PC-9 (cell line): ENCODE results near the gene ARL6IP1. TPM values are rescaled to one million over a fixed set of nuclear protein-coding genes. Genes with fewer than 3 reads are reported as not detected.
"Not testable (repeated sequence)": the region's sequence is repeated elsewhere in the genome, so short reads cannot be mapped to it uniquely, and the experiment has no call there.

Experiments
- BruUV-seq: library from RNA; stranded (reverse); fragments of 400-500 nt; replicated peaks from 2 replicates; lab custom pipeline; 2021; lab: Mats Ljungman, UMichigan
- CTCF ChIA-PET: fragments of 300-600 bp; sonication (Branson Sonifier 250); formaldehyde crosslinking; loops from one replicate; lab custom pipeline; 2022; ENCODE audit warnings: antibody characterized with exemption; lab: Charles Lee
- POLR2A ChIA-PET: fragments of 300-600 bp; sonication (Branson Sonifier 250); formaldehyde crosslinking; loops from one replicate; lab custom pipeline; 2022; ENCODE audit warnings: antibody characterized with exemption; ENCODE audit not compliant: unreplicated experiment; lab: Charles Lee
- DNase-seq, 2 experiments: peaks; one replicate each; pipeline versions ENCODE4 v3.0.0 to v3.0.0-alpha.2; 2015 to 2022; ENCODE audit warnings: mixed read lengths in 1 of 2
- H2AFZ ChIP-seq: fragments of 200-600 bp; sonication (generic); 2 replicates; pipeline ENCODE4 v1.8.1; 2017; ENCODE audit warnings: antibody characterized with exemption
- H3F3A ChIP-seq: fragments of 200-600 bp; sonication (generic); 2 replicates; pipeline ENCODE4 v1.8.1; 2017; ENCODE audit warnings: antibody characterized with exemption, mild to moderate bottlenecking, low read depth; ENCODE audit not compliant: insufficient read depth
- H3K27ac ChIP-seq: fragments of 200-600 bp; sonication (generic); 2 replicates; pipeline ENCODE4 v1.6.1; 2016; ENCODE audit warnings: mixed run types
- H3K27me3 ChIP-seq: fragments of 200-600 bp; sonication (generic); 2 replicates; pipeline ENCODE4 v1.6.1; 2016; ENCODE audit warnings: low read depth, mixed run types; ENCODE audit not compliant: insufficient read depth
- H3K36me3 ChIP-seq: fragments of 200-600 bp; sonication (generic); 2 replicates; pipeline ENCODE4 v1.6.1; 2016; ENCODE audit warnings: low read depth, mixed run types
- H3K4me1 ChIP-seq: fragments of 200-600 bp; sonication (generic); replicated peaks from 2 replicates; pipeline ENCODE4 v1.6.1; 2016; ENCODE audit warnings: mixed run types; ENCODE audit not compliant: insufficient read depth
- H3K4me2 ChIP-seq: fragments of 200-600 bp; sonication (generic); 2 replicates; pipeline ENCODE4 v1.6.1; 2017; ENCODE audit warnings: mixed run types
- H3K4me3 ChIP-seq: fragments of 200-600 bp; sonication (generic); 2 replicates; pipeline ENCODE4 v1.6.1; 2016; ENCODE audit warnings: mixed run types
- H3K79me2 ChIP-seq: fragments of 200-600 bp; sonication (generic); 2 replicates; pipeline ENCODE4 v1.6.1; 2017; ENCODE audit warnings: low read depth, mixed run types
- H3K9me2 ChIP-seq: fragments of 200-600 bp; sonication (generic); 2 replicates; pipeline ENCODE4 v1.8.1; 2017; ENCODE audit warnings: mild to moderate bottlenecking; ENCODE audit not compliant: insufficient read depth
- H3K9me3 ChIP-seq: fragments of 200-600 bp; sonication (generic); 2 replicates; pipeline ENCODE4 v1.8.1; 2016; ENCODE audit warnings: low read depth; ENCODE audit not compliant: insufficient read depth
- H4K20me1 ChIP-seq: fragments of 200-600 bp; sonication (generic); 2 replicates; pipeline ENCODE4 v1.8.1; 2017; ENCODE audit not compliant: insufficient read depth
- intact Hi-C: fragments of 100-400 bp; cut with micrococcal nuclease; formaldehyde crosslinking; loops from one replicate; pipeline ENCODE4 v1.10.0; 2022; ENCODE audit not compliant: unreplicated experiment
- total RNA-seq: library from RNA; stranded (reverse); gene quantifications from 2 replicates; pipeline ENCODE4 v1.2.3, GENCODE V29; 2021

ARL6IP1 gene
- total RNA-seq, 1 experiment from 2014 or later = 294 TPM

- H3K4me2 ChIP-seq, H3K9me3 ChIP-seq, H3K4me1 ChIP-seq, H3F3A ChIP-seq, H2AFZ ChIP-seq, H4K20me1 ChIP-seq, DNase-seq, POLR2A ChIA-PET, H3K79me2 ChIP-seq, H3K27me3 ChIP-seq, CTCF ChIA-PET, BruUV-seq, H3K4me3 ChIP-seq, intact Hi-C loops, H3K27ac ChIP-seq, H3K36me3 ChIP-seq, H3K9me2 ChIP-seq: not testable (repeated sequence)
Observed at GRCh38 chr16:18756639-18757038, 44.7 kb downstream of the ARL6IP1 start.

- H3F3A ChIP-seq, CTCF ChIA-PET, H3K79me2 ChIP-seq, H3K4me3 ChIP-seq, H3K27ac ChIP-seq, H3K9me2 ChIP-seq, H3K4me1 ChIP-seq, H3K4me2 ChIP-seq, intact Hi-C loops, POLR2A ChIA-PET, H4K20me1 ChIP-seq, H3K9me3 ChIP-seq, H3K36me3 ChIP-seq, BruUV-seq, H2AFZ ChIP-seq, DNase-seq: not testable (repeated sequence)
- H3K27me3 ChIP-seq = peaks cover 20% of the 10 kb centered on the region
Observed at GRCh38 chr16:18742870-18743269, 58.5 kb downstream of the ARL6IP1 start.

Other genes with a start within 250 kb of the ARL6IP1 start
- 132 and 144 TPM in 2 replicates for gene NOMO2, start 239.5 kb downstream of the ARL6IP1 start, total RNA-seq
- gene RPS15A, start 11.2 kb downstream of the ARL6IP1 start, total RNA-seq = 1,449 and 1,977 TPM in 2 replicates
- gene SMG1, start 124.9 kb upstream of the ARL6IP1 start, total RNA-seq = 97.0 and 125 TPM in 2 replicates
- gene TMC7, start 182.4 kb upstream of the ARL6IP1 start, total RNA-seq = 4.3 and 4.4 TPM in 2 replicates